Osteoblast (primary cell): ENCODE results near the gene PRPF39. TPM values are rescaled to one million over a fixed set of nuclear protein-coding genes. Genes with fewer than 3 reads are reported as not detected.

Experiments used
- DNase-seq: peaks from one replicate; pipeline ENCODE4 v3.0.0; 2011; ENCODE audit warnings: low spot score, mixed read lengths; ENCODE audit not compliant: insufficient read length; ENCODE audit errors: missing footprints
- H2AFZ ChIP-seq: 2 replicates; pipeline ENCODE4 v1.6.0; 2011; ENCODE audit warnings: mild to moderate bottlenecking, low read length
- H3K27ac ChIP-seq: 2 replicates; pipeline ENCODE4 v1.5.1; 2011; ENCODE audit warnings: mild to moderate bottlenecking, low read depth, low read length, moderate library complexity
- H3K27me3 ChIP-seq: 2 replicates; pipeline ENCODE4 v1.6.0; 2012; ENCODE audit warnings: mild to moderate bottlenecking, control low read depth, inconsistent platforms, low read length, moderate library complexity; ENCODE audit not compliant: insufficient read depth
- H3K36me3 ChIP-seq: 2 replicates; pipeline ENCODE4 v1.5.1; 2011; ENCODE audit warnings: mild to moderate bottlenecking, low read length, control low read depth, moderate library complexity; ENCODE audit not compliant: insufficient read depth
- H3K4me1 ChIP-seq: 2 replicates; pipeline ENCODE4 v1.5.1; 2011; ENCODE audit warnings: mild to moderate bottlenecking, low read length, control low read depth, moderate library complexity; ENCODE audit not compliant: insufficient read depth
- H3K4me2 ChIP-seq: 2 replicates; pipeline ENCODE4 v1.6.0; 2011; ENCODE audit warnings: mild to moderate bottlenecking, low read length; ENCODE audit not compliant: insufficient read depth
- H3K4me3 ChIP-seq: fragments of 200-600 bp; sonication (generic); 3 replicates; pipeline ENCODE4 v1.5.1; 2012; ENCODE audit warnings: mild to moderate bottlenecking, low read length, inconsistent platforms; ENCODE audit not compliant: insufficient read depth
- H3K79me2 ChIP-seq: 2 replicates; pipeline ENCODE4 v1.6.0; 2012; ENCODE audit warnings: mild to moderate bottlenecking, low read length, control low read depth, inconsistent platforms; ENCODE audit not compliant: insufficient read depth
- H3K9me3 ChIP-seq: 2 replicates; pipeline ENCODE4 v1.5.1; 2011; ENCODE audit warnings: low read depth, low read length, control low read depth
- H4K20me1 ChIP-seq: 2 replicates; pipeline ENCODE4 v1.6.0; 2012; ENCODE audit warnings: mild to moderate bottlenecking, low read length, control low read depth; ENCODE audit not compliant: insufficient read depth
- total RNA-seq: library from RNA; depleted of rRNA; stranded (reverse); fragments of >200 nt; gene quantifications from 2 replicates; pipeline ENCODE4 v1.2.3, GENCODE V29; 2012
- TF ChIP-seq, protein P1 (sequence below): IDR thresholded peaks from 2 replicates; pipeline ENCODE4 v1.5.1; 2011; ENCODE audit warnings: mild to moderate bottlenecking, low read depth, low read length, moderate library complexity; ENCODE audit errors: extremely low read depth

The PRPF39 gene, protein sequence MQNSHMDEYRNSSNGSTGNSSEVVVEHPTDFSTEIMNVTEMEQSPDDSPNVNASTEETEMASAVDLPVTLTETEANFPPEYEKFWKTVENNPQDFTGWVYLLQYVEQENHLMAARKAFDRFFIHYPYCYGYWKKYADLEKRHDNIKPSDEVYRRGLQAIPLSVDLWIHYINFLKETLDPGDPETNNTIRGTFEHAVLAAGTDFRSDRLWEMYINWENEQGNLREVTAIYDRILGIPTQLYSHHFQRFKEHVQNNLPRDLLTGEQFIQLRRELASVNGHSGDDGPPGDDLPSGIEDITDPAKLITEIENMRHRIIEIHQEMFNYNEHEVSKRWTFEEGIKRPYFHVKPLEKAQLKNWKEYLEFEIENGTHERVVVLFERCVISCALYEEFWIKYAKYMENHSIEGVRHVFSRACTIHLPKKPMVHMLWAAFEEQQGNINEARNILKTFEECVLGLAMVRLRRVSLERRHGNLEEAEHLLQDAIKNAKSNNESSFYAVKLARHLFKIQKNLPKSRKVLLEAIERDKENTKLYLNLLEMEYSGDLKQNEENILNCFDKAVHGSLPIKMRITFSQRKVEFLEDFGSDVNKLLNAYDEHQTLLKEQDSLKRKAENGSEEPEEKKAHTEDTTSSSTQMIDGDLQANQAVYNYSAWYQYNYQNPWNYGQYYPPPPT
- 35.1 and 35.9 TPM in 2 replicates for total RNA-seq

DNA sequence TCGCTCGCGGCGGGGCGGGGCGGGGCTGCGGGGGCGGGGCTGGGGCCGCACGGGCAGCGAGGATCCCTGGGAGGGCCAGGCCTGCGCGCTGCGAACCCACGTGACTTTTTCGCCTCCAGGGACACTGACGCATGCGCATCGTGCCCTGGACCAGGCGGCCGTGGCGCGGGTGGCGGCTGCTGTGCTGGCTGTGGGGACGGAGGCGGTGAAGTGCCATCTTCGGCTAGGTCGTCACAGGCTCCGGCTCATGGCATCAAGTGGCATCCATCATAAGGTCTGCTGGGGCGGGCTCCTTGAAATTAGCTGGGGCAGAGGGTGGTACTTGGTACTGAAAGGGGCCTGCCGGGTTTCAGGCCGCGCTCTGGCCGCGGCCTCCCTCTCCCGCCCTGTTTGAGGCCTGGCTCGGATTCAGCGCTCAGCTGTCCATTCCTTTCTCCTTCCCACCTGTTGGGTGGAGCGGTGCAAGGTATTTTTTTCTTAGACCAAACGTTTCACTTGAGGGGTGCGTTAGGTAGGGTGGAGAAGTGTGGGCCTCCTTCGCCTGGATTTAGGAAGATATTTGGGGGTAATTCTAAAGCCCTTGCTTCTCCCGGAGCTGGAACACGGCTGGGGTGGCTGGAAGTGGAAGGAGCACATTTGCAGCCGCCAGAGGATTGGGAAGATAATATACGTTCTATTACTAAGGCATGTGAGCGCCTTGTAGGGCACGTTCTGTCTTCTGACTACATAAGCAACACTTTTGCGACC is at the start of gene PRPF39:
TSS of gene PRPF39 (plus strand) at position 141 of the 747 bp plus-strand sequence. CDS start 11,124 bp downstream, outside the sequence.
- Histone ChIP-seq H3K27ac (peak within 1 kb of the TSS; percentile 82), H3K4me2 (peak within 1 kb of the TSS; percentile 99), H3K4me3 (peak within 1 kb of the TSS; percentile 80), H3K79me2 (peaks cover 51% of the 10 kb centered on the region), H3K9me3 (no peaks in the 10 kb centered on the region), H3K36me3 (no peaks in the 10 kb centered on the region), H3K4me1 (peaks cover 23% of the 10 kb centered on the region), H3K27me3 (no peaks in the 10 kb centered on the region), H2AFZ (peak within 1 kb of the TSS; percentile 99), H4K20me1 (peaks cover 45% of the 10 kb centered on the region)
- peak; percentile 99 for DNase-seq
- TF ChIP-seq, protein P1, sequence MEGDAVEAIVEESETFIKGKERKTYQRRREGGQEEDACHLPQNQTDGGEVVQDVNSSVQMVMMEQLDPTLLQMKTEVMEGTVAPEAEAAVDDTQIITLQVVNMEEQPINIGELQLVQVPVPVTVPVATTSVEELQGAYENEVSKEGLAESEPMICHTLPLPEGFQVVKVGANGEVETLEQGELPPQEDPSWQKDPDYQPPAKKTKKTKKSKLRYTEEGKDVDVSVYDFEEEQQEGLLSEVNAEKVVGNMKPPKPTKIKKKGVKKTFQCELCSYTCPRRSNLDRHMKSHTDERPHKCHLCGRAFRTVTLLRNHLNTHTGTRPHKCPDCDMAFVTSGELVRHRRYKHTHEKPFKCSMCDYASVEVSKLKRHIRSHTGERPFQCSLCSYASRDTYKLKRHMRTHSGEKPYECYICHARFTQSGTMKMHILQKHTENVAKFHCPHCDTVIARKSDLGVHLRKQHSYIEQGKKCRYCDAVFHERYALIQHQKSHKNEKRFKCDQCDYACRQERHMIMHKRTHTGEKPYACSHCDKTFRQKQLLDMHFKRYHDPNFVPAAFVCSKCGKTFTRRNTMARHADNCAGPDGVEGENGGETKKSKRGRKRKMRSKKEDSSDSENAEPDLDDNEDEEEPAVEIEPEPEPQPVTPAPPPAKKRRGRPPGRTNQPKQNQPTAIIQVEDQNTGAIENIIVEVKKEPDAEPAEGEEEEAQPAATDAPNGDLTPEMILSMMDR: no peak

DNA sequence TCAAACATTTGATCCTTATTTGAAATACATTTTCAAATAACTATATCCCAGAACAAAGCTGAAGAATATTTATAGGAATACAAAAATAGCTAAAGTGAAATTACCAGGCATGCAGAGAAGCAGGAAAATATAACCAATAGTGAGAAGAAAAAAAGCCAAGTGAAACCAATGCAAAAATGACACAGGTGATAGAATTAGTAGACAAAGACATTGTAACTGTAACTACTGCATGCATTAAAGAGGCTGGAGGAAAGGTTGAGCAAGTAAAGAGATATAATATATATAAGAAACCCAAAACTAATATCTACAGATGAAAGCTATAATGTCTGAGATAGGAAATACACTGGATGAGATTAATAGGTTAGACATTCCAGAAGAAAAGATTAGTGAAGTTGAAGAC is 49.2 kb upstream of the PRPF39 start:
- no peak overlapping the region for H2AFZ ChIP-seq
- no peaks in the 10 kb centered on the region for H3K9me3 ChIP-seq
- H4K20me1 ChIP-seq: no peaks in the 10 kb centered on the region
- TF ChIP-seq, protein P1: no peak
- peaks cover 7% of the 10 kb centered on the region for H3K36me3 ChIP-seq
- DNase-seq: no peak
- no peaks in the 10 kb centered on the region for H3K4me1 ChIP-seq
- H3K4me2 ChIP-seq: no peak overlapping the region
- no peaks in the 10 kb centered on the region for H3K27me3 ChIP-seq
- H3K4me3 ChIP-seq: no peak overlapping the region
- no peak overlapping the region for H3K27ac ChIP-seq
- no peaks in the 10 kb centered on the region for H3K79me2 ChIP-seq

DNA sequence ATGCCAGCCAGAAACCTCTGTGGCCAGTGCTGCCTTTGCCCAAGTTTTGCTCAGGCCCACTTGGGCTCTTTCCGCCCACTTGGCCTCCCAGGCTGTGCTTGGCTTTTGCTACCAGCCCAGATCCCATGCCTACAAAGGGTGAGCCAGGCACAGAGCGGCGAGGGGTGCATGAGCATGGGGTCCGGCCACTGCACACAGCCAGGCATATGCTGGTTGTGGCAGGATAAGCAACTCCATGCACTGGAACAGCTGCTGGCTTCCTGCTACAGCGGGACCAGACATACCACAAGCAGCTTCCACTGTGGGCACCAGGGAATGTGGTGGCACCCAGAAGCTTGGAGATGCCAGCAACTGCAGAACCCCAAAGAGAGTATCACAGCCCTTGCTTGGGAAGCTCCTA is 45.7 kb upstream of the PRPF39 start:
- no peak for DNase-seq
- Histone ChIP-seq H3K27ac (no peak overlapping the region), H3K4me3 (no peak overlapping the region), H2AFZ (no peak overlapping the region), H3K27me3 (no peaks in the 10 kb centered on the region), H3K79me2 (no peaks in the 10 kb centered on the region), H3K9me3 (no peaks in the 10 kb centered on the region), H4K20me1 (no peaks in the 10 kb centered on the region), H3K4me2 (no peak overlapping the region), H3K4me1 (no peaks in the 10 kb centered on the region), H3K36me3 (no peaks in the 10 kb centered on the region)
- TF ChIP-seq, protein P1: no peak
